IgD-negative memory B cell (primary cell): ENCODE results near the gene TMEM81. TPM values are rescaled to one million over a fixed set of nuclear protein-coding genes. Genes with fewer than 3 reads are reported as not detected.

Experiments used
- H3K27ac Mint-ChIP-seq, 3 donors: one replicate each; pipeline ENCODE4 v1.8.0; 2020 to 2022; ENCODE audit warnings: mild to moderate bottlenecking in 3 of 3, mixed read lengths in 3 of 3, moderate library complexity in 1 of 3
- H3K27me3 Mint-ChIP-seq: one replicate; pipeline ENCODE4 v1.8.0; 2021; ENCODE audit warnings: mixed read lengths
- H3K36me3 Mint-ChIP-seq: one replicate; pipeline ENCODE4 v1.8.0; 2020; ENCODE audit warnings: mild to moderate bottlenecking, mixed read lengths
- H3K4me1 Mint-ChIP-seq, 3 donors: one replicate each; pipeline ENCODE4 v1.8.0; 2020 to 2022; ENCODE audit warnings: mixed read lengths in 3 of 3, mild to moderate bottlenecking in 1 of 3
- H3K4me3 Mint-ChIP-seq, 4 donors: one replicate each; pipeline ENCODE4 v1.8.0; 2020 to 2022; ENCODE audit warnings: mild to moderate bottlenecking in 4 of 4, mixed read lengths in 4 of 4, moderate library complexity in 3 of 4
- H3K9me3 Mint-ChIP-seq, 3 donors: one replicate each; pipeline ENCODE4 v1.8.0; 2020 to 2021; ENCODE audit warnings: mixed read lengths in 3 of 3, mild to moderate bottlenecking in 1 of 3
- polyA plus RNA-seq: library from polyadenylated mRNA; unstranded; fragments of 300-500 nt; fragmentation: Illumina TruSeq; gene quantifications from one replicate; pipeline ENCODE4 v1.2.3, GENCODE V29; 2021

Gene TMEM81, protein sequence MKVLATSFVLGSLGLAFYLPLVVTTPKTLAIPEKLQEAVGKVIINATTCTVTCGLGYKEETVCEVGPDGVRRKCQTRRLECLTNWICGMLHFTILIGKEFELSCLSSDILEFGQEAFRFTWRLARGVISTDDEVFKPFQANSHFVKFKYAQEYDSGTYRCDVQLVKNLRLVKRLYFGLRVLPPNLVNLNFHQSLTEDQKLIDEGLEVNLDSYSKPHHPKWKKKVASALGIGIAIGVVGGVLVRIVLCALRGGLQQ
- polyA plus RNA-seq = 0.83 TPM

DNA sequence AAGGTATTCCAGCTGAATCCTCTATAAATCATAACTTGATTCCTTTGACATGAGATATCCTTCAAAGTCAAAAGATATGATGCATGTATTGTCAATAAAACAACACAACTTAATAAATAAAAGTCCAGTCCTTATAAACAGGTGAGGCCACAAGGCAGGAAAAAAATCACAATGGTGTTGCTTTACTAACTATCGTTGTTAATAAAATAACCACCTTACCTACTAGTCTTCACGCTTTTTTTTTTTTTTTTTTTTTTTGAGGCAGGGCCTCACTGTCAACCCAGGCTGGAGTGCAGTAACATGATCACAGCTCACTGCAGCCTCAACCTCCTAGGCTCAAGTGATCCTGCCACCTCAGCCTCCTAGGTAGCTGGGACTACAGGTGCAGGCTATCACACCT lies at the start of gene TMEM81:
Gene TMEM81 (minus strand): TSS at position 101 of the 400 bp plus-strand sequence. CDS start 140 bp downstream, outside the sequence.
- Mint-ChIP-seq H3K27me3 (no peaks in the 10 kb centered on the region), H3K4me3 (no peak within 1 kb of the TSS), H3K4me1 (no peaks in the 10 kb centered on the region), H3K27ac (peak within 1 kb of the TSS in 1 of 3 donors; percentile 23), H3K36me3 (peaks cover 1% of the 10 kb centered on the region), H3K9me3 (no peaks in the 10 kb centered on the region)

DNA sequence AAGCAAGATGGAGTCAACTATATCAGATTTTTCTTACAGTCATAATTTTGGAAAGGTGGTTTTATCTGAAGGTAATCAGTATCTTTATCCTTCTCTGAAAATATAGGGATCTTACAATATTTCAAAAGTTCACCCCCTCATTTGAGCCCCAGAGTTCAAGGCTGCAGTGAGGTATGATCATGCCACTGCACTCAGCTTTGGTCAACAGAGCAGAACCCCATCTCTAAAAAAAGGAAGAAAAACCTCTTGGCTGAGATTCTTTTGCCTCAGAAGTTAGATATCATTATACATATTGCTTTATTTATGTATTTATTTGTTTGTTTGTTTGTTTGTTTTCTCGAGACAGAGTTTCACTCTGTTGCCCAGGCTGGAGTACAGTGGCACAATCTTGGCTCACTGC lies 49.0 kb upstream of the TMEM81 start:
- Mint-ChIP-seq H3K27ac (peak overlapping the region in 1 of 3 donors; percentile 59), H3K4me1 (peaks cover 7 to 15% (median 9%) of the 10 kb centered on the region in 3 donors), H3K36me3 (peaks cover 3% of the 10 kb centered on the region), H3K9me3 (no peaks in the 10 kb centered on the region), H3K27me3 (no peaks in the 10 kb centered on the region), H3K4me3 (peak overlapping the region in 1 of 4 donors; percentile 9)

DNA sequence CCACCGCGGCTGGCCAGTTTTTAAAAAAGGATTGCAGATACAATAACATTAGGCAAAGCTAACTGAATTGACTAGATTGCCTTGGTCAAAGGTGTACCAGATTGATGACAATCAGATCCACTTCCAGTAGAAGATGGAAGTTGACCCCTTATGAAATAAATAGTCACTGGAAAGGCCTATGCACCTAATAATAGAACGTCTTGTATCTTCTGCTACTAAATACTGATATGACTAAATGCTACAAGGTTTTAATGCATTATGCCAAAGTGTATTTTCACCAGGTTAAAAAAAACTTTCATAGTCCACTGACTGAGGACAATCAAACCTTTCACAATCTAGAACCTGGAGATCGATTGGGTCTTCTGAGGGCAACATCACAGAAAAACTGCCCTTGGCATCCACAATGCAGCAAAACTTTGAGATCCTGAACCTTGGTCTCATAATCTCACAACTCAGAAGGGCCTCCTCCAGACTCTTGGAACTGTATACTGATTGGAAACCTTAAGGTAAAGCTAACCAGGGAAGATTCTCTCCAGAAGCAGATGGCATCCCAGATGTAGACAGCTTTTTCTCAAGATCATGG lies 45.3 kb upstream of the TMEM81 start:
- Mint-ChIP-seq H3K4me1 (peaks cover 8 to 12% (median 9%) of the 10 kb centered on the region in 3 donors), H3K9me3 (no peaks in the 10 kb centered on the region), H3K27me3 (no peaks in the 10 kb centered on the region), H3K4me3 (no peak overlapping the region), H3K36me3 (peaks cover 4% of the 10 kb centered on the region), H3K27ac (no peak overlapping the region)

DNA sequence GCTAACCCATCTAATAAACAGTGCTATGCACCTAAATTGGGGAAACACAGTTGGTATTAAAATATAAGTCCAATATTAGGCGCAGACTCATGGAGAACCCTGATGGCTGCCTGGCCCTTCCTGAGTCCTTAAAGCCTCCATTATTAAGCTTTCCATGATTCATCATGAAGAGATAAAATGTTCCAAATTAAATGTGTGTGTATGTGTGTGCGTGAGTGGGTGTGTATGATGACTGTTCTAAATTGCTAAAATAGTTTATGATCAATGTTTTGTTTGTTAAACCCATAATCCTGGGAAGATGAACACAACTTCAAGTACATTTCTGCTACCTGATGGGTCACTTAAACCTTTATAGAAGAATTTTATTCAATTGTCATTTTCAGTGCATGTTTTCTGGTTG lies 43.8 kb upstream of the TMEM81 start:
- H3K27me3 Mint-ChIP-seq = no peaks in the 10 kb centered on the region
- no peaks in the 10 kb centered on the region for H3K9me3 Mint-ChIP-seq
- H3K36me3 Mint-ChIP-seq = peaks cover 4% of the 10 kb centered on the region
- peaks cover 5 to 11% (median 7%) of the 10 kb centered on the region in 3 donors for H3K4me1 Mint-ChIP-seq
- H3K27ac Mint-ChIP-seq = no peak overlapping the region
- no peak overlapping the region for H3K4me3 Mint-ChIP-seq

DNA sequence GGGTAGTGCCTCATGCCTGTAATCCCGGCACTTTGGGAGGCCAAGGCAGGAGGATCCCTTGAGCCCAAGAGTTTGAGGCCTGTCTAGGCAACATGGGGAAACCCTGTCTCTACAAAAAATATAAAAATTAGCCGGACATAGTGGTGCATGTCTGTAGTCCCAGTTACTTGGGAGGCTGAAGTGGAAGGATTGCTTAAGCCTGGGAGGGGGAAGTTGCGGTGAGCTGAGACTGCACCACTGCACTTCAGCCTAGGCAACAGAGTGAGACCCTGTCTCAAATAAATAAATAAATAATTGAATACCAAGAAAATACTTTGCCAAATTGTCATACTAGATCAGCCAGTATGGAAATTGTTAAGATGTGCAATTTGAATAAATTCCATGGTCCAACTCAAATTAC lies 43.4 kb upstream of the TMEM81 start:
- Mint-ChIP-seq H3K27ac (no peak overlapping the region), H3K4me3 (no peak overlapping the region), H3K9me3 (no peaks in the 10 kb centered on the region), H3K36me3 (peaks cover 4% of the 10 kb centered on the region), H3K27me3 (no peaks in the 10 kb centered on the region), H3K4me1 (peaks cover 8 to 14% (median 10%) of the 10 kb centered on the region in 3 donors)

DNA sequence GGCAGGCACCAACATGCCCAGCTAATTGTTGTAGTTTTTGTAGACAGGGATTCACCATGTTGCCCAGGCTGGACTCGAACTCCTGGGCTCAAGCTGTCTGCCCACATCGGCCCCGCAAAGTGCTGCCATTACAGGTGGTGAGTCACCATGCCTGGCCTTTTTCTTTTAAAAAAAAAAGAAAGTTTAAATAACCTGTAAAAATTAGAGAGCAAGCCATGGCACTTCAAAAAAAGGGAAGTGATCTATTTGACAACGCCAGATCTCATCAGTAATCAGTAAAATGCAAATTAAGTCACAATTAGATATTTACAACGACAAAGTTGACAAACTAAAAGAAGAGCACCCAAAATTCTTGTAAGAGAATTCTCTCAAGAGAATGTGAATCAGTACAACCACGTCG lies 40.5 kb upstream of the TMEM81 start:
- Mint-ChIP-seq H3K9me3 (no peaks in the 10 kb centered on the region), H3K36me3 (peaks cover 2% of the 10 kb centered on the region), H3K27me3 (no peaks in the 10 kb centered on the region), H3K27ac (peak overlapping the region in 2 of 3 donors; percentile 73 to 77), H3K4me3 (peak overlapping the region; percentile 17 to 88 (median 74)), H3K4me1 (peaks cover 27 to 37% (median 35%) of the 10 kb centered on the region in 3 donors)

DNA sequence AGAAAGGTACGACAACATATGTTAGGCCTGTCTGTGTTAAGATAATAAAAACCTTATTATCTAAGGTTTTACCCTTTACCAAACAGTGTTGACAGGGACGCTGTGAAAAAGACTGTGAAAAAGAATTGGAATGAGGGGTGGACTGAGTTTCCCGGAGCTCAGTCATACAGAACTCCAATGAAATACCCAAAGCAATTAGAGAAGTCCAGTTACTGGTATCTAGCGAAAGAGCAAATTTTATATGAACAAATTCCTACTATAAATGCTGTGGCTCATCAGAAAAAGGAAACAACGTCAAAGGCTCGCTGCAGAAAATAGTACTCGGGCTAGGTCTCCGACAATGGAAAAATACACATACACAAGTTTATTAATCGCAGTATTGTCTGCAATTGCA lies 38.2 kb upstream of the TMEM81 start:
- Mint-ChIP-seq H3K9me3 (no peaks in the 10 kb centered on the region), H3K4me3 (peak overlapping the region; percentile 94 to 100 (median 98)), H3K4me1 (peaks cover 35 to 46% (median 39%) of the 10 kb centered on the region in 3 donors), H3K36me3 (no peaks in the 10 kb centered on the region), H3K27ac (peak overlapping the region; percentile 97 to 100 (median 100)), H3K27me3 (no peaks in the 10 kb centered on the region)

DNA sequence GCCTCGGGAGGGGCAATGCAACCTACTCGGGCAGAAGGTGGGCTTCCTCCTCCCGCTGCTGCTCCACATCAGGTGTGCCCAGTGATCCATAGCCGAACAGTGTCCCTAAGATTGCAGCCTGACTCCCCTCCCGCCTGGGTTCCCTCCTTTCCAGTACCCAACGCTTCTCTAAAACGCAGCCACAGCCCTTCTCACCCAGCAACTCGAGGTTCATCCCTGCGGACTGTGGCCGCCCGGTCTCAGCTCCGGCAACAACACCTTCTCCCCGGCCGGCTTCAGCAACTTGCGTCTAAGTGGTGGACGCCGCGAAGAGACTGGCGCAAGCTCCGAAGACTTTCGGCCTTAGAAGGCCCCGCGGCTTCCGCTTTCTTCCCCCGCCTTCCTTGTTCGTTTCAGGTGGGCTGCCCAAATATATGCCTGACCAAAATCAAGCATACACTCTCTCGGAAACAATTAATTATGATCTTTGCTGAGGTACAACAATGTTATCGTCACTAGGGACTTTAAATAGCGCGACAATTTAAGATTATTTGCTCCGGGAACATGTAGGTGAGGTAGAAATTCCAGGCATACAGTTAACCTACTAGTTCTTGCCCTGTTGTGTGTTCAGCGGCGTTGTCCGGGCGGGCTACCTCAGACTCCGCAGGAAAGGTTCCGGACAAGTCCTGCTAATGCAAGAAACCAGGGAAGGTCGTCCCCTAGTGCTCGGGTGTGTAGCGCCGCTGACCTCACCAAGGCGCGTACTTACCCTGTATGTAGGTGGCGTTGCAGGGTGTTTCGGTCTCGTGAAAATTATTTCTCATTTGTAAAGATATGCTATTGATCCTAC lies 37.6 kb upstream of the TMEM81 start, which contains the start of gene RBBP5:
Gene RBBP5 (minus strand): TSS at position 319 of the 829 bp plus-strand sequence. CDS start 105 bp downstream, at position 214.
- Mint-ChIP-seq H3K27ac (peak within 1 kb of the TSS; percentile 97 to 100 (median 100)), H3K36me3 (no peaks in the 10 kb centered on the region), H3K4me3 (peak within 1 kb of the TSS; percentile 94 to 100 (median 98)), H3K4me1 (peaks cover 35 to 46% (median 39%) of the 10 kb centered on the region in 3 donors), H3K27me3 (no peaks in the 10 kb centered on the region), H3K9me3 (no peaks in the 10 kb centered on the region)

DNA sequence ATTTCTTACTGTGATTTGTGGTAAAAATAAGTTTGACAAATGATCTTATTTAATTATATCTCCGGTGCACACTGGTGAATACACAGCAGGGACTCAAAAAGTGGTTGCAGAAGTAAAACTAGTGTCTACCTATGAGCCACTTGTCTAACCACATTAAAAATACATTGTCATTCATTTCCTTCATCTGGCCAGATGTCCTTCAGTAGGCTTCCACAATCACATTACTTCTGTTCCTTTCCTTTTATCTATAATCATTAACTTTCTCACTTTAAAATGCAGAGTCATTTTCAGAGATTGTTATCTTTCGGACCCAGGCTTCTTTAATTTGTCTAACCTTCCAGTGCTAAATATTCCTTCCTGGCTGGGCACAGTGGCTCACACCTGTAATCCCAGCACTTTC lies 34.5 kb upstream of the TMEM81 start:
- H3K36me3 Mint-ChIP-seq = peaks cover 2% of the 10 kb centered on the region
- peak overlapping the region in 1 of 4 donors; percentile 94 for H3K4me3 Mint-ChIP-seq

DNA sequence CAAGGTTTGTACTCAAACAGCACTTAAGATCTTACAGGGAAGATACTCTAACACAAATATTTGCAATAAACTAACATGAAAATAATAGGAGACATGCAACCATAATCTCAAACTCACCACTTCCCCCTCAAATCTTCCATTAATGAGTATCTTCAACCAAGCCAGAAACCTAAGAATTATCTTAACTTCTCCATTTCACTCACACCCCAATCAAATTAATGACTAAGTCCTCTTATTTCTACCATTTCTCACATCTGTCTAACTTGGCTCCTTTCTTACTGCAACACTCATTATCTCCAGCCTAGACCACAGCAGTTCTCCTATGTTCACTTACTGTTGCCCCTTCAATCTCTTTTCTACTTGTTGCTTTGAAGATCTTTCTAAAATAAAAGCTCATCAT lies 27.1 kb upstream of the TMEM81 start:
- Mint-ChIP-seq H3K4me3 (no peak overlapping the region), H3K9me3 (no peaks in the 10 kb centered on the region), H3K36me3 (peaks cover 11% of the 10 kb centered on the region), H3K27me3 (no peaks in the 10 kb centered on the region), H3K27ac (no peak overlapping the region), H3K4me1 (peaks cover 19 to 25% (median 20%) of the 10 kb centered on the region in 3 donors)

More for the DNA sequence above, 34.5 kb upstream of the TMEM81 start:
- Mint-ChIP-seq H3K27ac (no peak overlapping the region), H3K9me3 (no peaks in the 10 kb centered on the region), H3K4me1 (peaks cover 33 to 39% (median 35%) of the 10 kb centered on the region in 3 donors), H3K27me3 (no peaks in the 10 kb centered on the region)

DNA sequence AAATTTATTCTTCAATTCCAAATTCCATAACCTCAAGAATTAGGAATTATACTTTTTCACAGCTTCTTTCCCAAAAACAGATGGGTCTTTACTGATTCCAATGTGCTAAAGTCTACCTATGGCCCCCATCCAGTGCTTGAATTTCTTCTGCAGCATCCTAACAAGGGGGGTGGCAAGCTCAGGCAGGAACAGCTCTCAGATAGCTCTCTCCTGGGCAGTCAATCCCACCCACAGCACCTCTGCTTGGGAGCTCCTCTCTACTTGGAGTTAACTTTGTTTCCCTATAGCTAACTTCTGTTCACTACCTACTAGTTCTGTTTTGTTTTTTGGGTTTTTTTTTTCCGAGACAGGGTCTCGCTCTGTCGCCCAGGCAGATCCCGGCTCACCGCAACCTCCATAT lies 25.5 kb upstream of the TMEM81 start:
- Mint-ChIP-seq H3K4me3 (no peak overlapping the region), H3K27me3 (no peaks in the 10 kb centered on the region), H3K9me3 (no peaks in the 10 kb centered on the region), H3K4me1 (peaks cover 14 to 25% (median 18%) of the 10 kb centered on the region in 3 donors), H3K36me3 (peaks cover 9% of the 10 kb centered on the region), H3K27ac (no peak overlapping the region)

DNA sequence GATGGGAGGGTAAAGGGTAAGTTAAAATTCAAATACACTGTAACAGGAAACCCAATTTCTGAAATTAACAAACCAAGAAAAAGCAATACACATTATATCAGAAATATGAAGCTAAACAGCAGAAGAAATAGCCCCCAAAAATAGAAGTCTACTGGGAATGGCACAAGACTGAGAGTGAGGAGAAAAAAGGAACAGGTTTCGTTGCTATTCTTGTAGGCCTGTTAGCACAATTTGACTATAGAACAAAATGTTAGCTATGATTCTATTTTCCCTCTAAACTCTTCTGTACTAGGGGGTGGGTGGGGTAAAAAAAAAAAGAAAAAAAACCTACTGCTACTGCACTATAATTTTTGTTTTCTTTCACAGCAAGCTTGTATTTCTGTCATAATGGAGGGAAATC lies 25.0 kb upstream of the TMEM81 start:
- H3K9me3 Mint-ChIP-seq = no peaks in the 10 kb centered on the region
- no peak overlapping the region for H3K27ac Mint-ChIP-seq
- peaks cover 9% of the 10 kb centered on the region for H3K36me3 Mint-ChIP-seq
- H3K27me3 Mint-ChIP-seq = no peaks in the 10 kb centered on the region
- peaks cover 14 to 25% (median 18%) of the 10 kb centered on the region in 3 donors for H3K4me1 Mint-ChIP-seq
- no peak overlapping the region for H3K4me3 Mint-ChIP-seq

DNA sequence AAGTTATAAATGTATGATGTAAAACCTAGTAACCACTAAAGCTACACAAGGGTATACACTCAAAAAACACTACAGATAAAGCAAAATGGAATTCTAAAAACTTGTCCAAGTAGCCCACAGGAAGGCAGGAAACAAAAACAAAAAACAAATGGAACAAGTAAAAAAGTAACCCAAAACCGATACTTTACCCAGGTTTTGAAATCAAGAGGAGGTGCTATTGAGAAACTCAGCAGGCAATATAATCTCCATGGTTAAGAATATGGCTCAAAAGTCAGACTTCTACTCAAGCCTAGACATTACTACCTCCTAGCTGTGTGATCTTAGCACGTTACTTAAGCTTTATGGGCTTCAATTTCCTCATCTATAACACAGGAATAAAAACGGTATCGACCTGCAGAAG lies 24.2 kb upstream of the TMEM81 start:
- Mint-ChIP-seq H3K27ac (peak overlapping the region in 1 of 3 donors; percentile 36), H3K36me3 (peaks cover 9% of the 10 kb centered on the region), H3K9me3 (no peaks in the 10 kb centered on the region), H3K27me3 (no peaks in the 10 kb centered on the region), H3K4me3 (no peak overlapping the region), H3K4me1 (peaks cover 14 to 25% (median 18%) of the 10 kb centered on the region in 3 donors)

DNA sequence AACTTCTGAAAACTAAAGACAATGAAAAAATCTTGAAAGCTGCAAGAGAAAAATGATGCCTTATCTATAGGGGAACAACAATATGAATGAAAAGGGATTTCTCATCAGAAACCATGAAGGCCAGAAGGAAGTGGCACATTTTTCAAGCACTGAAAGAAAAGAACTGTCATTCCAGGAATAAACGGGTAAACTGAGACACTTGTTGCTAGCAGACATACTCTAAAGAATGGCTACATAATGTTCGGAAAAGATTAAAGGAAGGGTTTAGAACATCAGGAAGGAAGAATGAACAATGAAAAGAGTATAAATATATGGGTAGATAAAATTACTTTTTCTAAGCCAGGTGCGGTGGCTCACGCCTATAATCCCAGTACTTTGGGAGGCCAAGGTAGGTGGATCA lies 23.1 kb upstream of the TMEM81 start:
- H3K4me1 Mint-ChIP-seq = peaks cover 11 to 22% (median 15%) of the 10 kb centered on the region in 3 donors
- no peak overlapping the region for H3K4me3 Mint-ChIP-seq
- H3K27ac Mint-ChIP-seq = no peak overlapping the region
- no peaks in the 10 kb centered on the region for H3K9me3 Mint-ChIP-seq
- no peaks in the 10 kb centered on the region for H3K27me3 Mint-ChIP-seq
- peaks cover 6% of the 10 kb centered on the region for H3K36me3 Mint-ChIP-seq

DNA sequence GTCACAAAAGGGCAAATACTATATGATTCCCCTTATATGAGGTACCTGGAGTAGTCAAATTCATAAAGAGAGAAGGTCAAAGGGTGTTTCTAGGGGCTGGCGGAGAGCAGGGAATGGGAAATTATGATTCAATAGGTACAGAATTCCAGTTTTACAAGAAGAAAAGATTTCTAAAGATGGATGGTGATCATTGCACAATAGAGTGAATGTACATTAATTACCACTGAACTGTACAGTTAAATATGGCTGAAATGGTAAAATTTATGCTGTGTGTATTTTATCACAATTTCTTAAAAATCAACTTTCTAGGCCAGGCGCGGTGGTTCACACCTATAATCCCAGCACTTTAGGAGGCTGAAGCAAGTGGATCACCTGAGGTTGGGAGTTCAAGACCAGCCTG lies 18.1 kb upstream of the TMEM81 start:
- H3K36me3 Mint-ChIP-seq = peaks cover 6% of the 10 kb centered on the region
- H3K27ac Mint-ChIP-seq = peak overlapping the region in 1 of 3 donors; percentile 36
- H3K4me3 Mint-ChIP-seq = no peak overlapping the region
- no peaks in the 10 kb centered on the region for H3K27me3 Mint-ChIP-seq
- peaks cover 0 to 9% (median 2%) of the 10 kb centered on the region in 3 donors for H3K4me1 Mint-ChIP-seq
- no peaks in the 10 kb centered on the region for H3K9me3 Mint-ChIP-seq
